Endothelial cell (in vitro differentiated cells): Measurements from ENCODE around the gene KLF11. TPM values are rescaled to one million over a fixed set of nuclear protein-coding genes. Genes with fewer than 3 reads are reported as not detected.

Experiments
- DNase-seq: peaks from one replicate; pipeline ENCODE4 v3.0.0; 2021; ENCODE audit warnings: low spot score
- H3K27ac Mint-ChIP-seq: one replicate; pipeline ENCODE4 v1.8.0; 2021; ENCODE audit warnings: mixed read lengths, inconsistent platforms; ENCODE audit not compliant: unreplicated experiment
- H3K27me3 Mint-ChIP-seq: one replicate; pipeline ENCODE4 v1.8.0; 2021; ENCODE audit warnings: mild to moderate bottlenecking, moderate library complexity, mixed read lengths, inconsistent platforms; ENCODE audit not compliant: unreplicated experiment
- H3K36me3 Mint-ChIP-seq: one replicate; pipeline ENCODE4 v1.8.0; 2021; ENCODE audit warnings: mild to moderate bottlenecking, low read depth, mixed read lengths, inconsistent platforms; ENCODE audit not compliant: unreplicated experiment
- H3K4me1 Mint-ChIP-seq: one replicate; pipeline ENCODE4 v1.8.0; 2021; ENCODE audit warnings: mild to moderate bottlenecking, mixed read lengths, inconsistent platforms; ENCODE audit not compliant: unreplicated experiment
- H3K4me3 Mint-ChIP-seq: one replicate; pipeline ENCODE4 v1.8.0; 2021; ENCODE audit warnings: mild to moderate bottlenecking, mixed read lengths, inconsistent platforms; ENCODE audit not compliant: unreplicated experiment
- H3K9me3 Mint-ChIP-seq: one replicate; pipeline ENCODE4 v1.8.0; 2021; ENCODE audit warnings: mixed read lengths, inconsistent platforms; ENCODE audit not compliant: unreplicated experiment
- CTCF ChIP-seq: fragments of 200-600 bp; sonication (generic); IDR thresholded peaks from one replicate; pipeline ENCODE4 v1.5.0; 2021; ENCODE audit warnings: antibody characterized with exemption; ENCODE audit not compliant: unreplicated experiment
- total RNA-seq: library from RNA; stranded (reverse); fragmentation: NEBNext Ultra II Directional; extraction: Animal tissue kit (Norgen Biotek cat#: 25700); gene quantifications from one replicate; pipeline ENCODE4 v1.2.1, GENCODE V29; 2021; ENCODE audit not compliant: unreplicated experiment

KLF11 gene
- total RNA-seq, 1 donor from 2014 or later = 8.2 TPM

GRCh38 chr2:10073706-10074105 is 30.4 kb downstream of the KLF11 start:
- no peak overlapping the region for H3K27ac Mint-ChIP-seq
- no peak for TF ChIP-seq CTCF
- no peak for DNase-seq
- H3K27me3 Mint-ChIP-seq = peaks cover 10% of the 10 kb centered on the region
- H3K36me3 Mint-ChIP-seq = no peaks in the 10 kb centered on the region
- no peak overlapping the region for H3K4me3 Mint-ChIP-seq
- no peaks in the 10 kb centered on the region for H3K9me3 Mint-ChIP-seq
- peaks cover 4% of the 10 kb centered on the region for H3K4me1 Mint-ChIP-seq

GRCh38 chr2:10075101-10075500 is 31.8 kb downstream of the KLF11 start:
- Mint-ChIP-seq H3K4me1 (peaks cover 6% of the 10 kb centered on the region), H3K9me3 (no peaks in the 10 kb centered on the region), H3K27ac (no peak overlapping the region), H3K4me3 (no peak overlapping the region), H3K27me3 (peaks cover 12% of the 10 kb centered on the region), H3K36me3 (no peaks in the 10 kb centered on the region)
- DNase-seq = no peak
- no peak for TF ChIP-seq CTCF

- no peak overlapping the region for H3K4me3 Mint-ChIP-seq
- H3K27me3 Mint-ChIP-seq = peaks cover 12% of the 10 kb centered on the region
Measured at GRCh38 chr2:10075571-10076209, 32.3 kb downstream of the KLF11 start.

GRCh38 chr2:10076511-10076910 is 33.2 kb downstream of the KLF11 start:
- Mint-ChIP-seq H3K4me3 (no peak overlapping the region), H3K36me3 (no peaks in the 10 kb centered on the region), H3K4me1 (peaks cover 10% of the 10 kb centered on the region), H3K27me3 (peaks cover 17% of the 10 kb centered on the region), H3K9me3 (no peaks in the 10 kb centered on the region), H3K27ac (no peak overlapping the region)
- DNase-seq = no peak
- TF ChIP-seq CTCF = no peak

More at GRCh38 chr2:10075571-10076209, 32.3 kb downstream of the KLF11 start:
- no peak for DNase-seq
- Mint-ChIP-seq H3K36me3 (no peaks in the 10 kb centered on the region), H3K4me1 (peaks cover 6% of the 10 kb centered on the region), H3K27ac (no peak overlapping the region), H3K9me3 (no peaks in the 10 kb centered on the region)
- TF ChIP-seq CTCF = no peak

GRCh38 chr2:10076988-10077527 is 33.7 kb downstream of the KLF11 start:
- Mint-ChIP-seq H3K9me3 (no peaks in the 10 kb centered on the region), H3K36me3 (no peaks in the 10 kb centered on the region), H3K27ac (no peak overlapping the region), H3K27me3 (peaks cover 17% of the 10 kb centered on the region), H3K4me3 (no peak overlapping the region), H3K4me1 (peaks cover 10% of the 10 kb centered on the region)
- DNase-seq = no peak
- no peak for TF ChIP-seq CTCF
